Activated naive CD4-positive, alpha-beta T cell treated with anti-CD3 and anti-CD28 coated beads, Interleukin-2, amount 50 U/mL, for 72 hours (primary cell): ENCODE results near the gene WHAMM. TPM values are rescaled to one million over a fixed set of nuclear protein-coding genes. Genes with fewer than 3 reads are reported as not detected.

Experiments used
- ATAC-seq, 2 donors: fragments of 150-1000 bp; cut with Tn5 transposase; 2 replicates each; pipeline ENCODE4 v1.10.0; 2021; ENCODE audit warnings: mild to moderate bottlenecking in 2 of 2, moderate library complexity in 2 of 2
- DNase-seq, 2 donors: peaks; one replicate each; pipeline ENCODE4 v3.0.0; 2021 to 2022; ENCODE audit warnings: low spot score in 2 of 2
- H3K27ac Mint-ChIP-seq, 2 donors: one replicate each; pipeline ENCODE4 v1.8.0; 2022; ENCODE audit warnings: mild to moderate bottlenecking in 2 of 2, mixed read lengths in 2 of 2
- H3K36me3 Mint-ChIP-seq, 2 donors: one replicate each; pipeline ENCODE4 v1.8.0; 2022; ENCODE audit warnings: mixed read lengths in 2 of 2
- H3K9me3 Mint-ChIP-seq, 2 donors: one replicate each; pipeline ENCODE4 v1.8.0; 2022; ENCODE audit warnings: mixed read lengths in 2 of 2
- total RNA-seq, 2 donors: library from RNA; stranded (reverse); gene quantifications; one replicate each; pipeline ENCODE4 v1.2.3, GENCODE V29; 2022

Gene WHAMM
- total RNA-seq, 2 donors from 2014 or later = 2.5 to 9.4 TPM

GRCh38 chr15:82871832-82872484, 62.5 kb downstream of the WHAMM start:
- Mint-ChIP-seq H3K36me3 (no peaks in the 10 kb centered on the region), H3K27ac (no peak overlapping the region), H3K9me3 (no peaks in the 10 kb centered on the region)
- ATAC-seq (no peak), DNase-seq (no peak)

- ATAC-seq (no peak), DNase-seq (peak in 1 of 2 donors; percentile 11)
- Mint-ChIP-seq H3K27ac (no peak overlapping the region), H3K9me3 (no peaks in the 10 kb centered on the region), H3K36me3 (no peaks in the 10 kb centered on the region)
Observed at GRCh38 chr15:82873000-82873680, 63.7 kb downstream of the WHAMM start.

- Mint-ChIP-seq H3K27ac (no peak overlapping the region), H3K36me3 (no peaks in the 10 kb centered on the region), H3K9me3 (no peaks in the 10 kb centered on the region)
- ATAC-seq (no peak), DNase-seq (peak in 1 of 2 donors; percentile 2)
Observed at GRCh38 chr15:82874267-82874666, 64.8 kb downstream of the WHAMM start.

GRCh38 chr15:82874961-82875360, 65.5 kb downstream of the WHAMM start:
- DNase-seq (peak in 1 of 2 donors; percentile 31), ATAC-seq (no peak)
- Mint-ChIP-seq H3K27ac (no peak overlapping the region), H3K9me3 (no peaks in the 10 kb centered on the region), H3K36me3 (no peaks in the 10 kb centered on the region)

DNA sequence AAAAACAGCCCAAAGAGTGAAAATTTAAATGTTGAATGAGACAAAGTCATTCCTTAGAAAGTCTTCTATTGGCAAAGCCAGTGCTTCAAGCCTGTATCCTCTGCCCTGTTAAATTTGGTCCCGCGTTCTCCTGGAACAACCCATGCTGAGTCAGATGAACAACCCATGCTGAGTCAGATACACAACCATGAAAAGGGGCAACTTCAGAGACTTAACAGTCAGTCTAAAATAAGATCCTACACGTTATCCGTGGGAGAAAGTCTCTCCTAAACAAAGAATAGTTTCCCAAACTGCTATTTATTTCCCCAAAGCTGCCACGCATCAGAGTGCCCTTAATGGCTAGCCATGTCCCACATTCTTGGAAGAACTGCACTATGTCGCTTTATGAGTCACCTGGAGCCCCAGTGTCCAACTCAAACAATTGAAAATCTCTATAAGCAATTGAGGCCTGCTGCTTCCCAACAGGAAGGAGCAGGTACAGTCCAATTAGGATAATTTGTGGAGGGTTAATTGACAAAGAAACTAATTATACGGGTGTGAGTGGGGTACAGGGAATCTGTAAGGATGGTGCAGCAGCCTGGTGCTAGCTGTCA, 66.1 kb downstream of the WHAMM start:
- Mint-ChIP-seq H3K9me3 (no peaks in the 10 kb centered on the region), H3K36me3 (no peaks in the 10 kb centered on the region), H3K27ac (no peak overlapping the region)
- ATAC-seq (no peak), DNase-seq (no peak)

DNA sequence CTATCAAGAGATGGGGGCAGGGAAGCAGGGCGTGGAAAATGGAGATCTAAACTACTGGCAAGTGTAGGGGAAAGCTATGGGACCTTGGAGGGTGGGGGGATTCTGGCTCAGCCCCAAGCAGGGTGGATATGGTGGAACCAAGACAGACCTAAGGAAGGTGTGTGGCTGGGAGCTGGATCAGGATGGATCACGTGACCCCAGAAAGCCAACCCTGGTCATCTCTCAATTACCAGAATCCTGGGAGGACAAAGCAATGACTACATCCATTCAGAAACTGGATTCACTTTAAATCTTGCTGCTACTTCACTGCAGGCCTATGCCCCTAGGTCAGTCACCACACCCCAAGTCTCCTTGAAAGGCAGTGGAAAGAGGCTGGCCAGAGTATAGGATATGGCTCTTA, 68.4 kb downstream of the WHAMM start:
- Mint-ChIP-seq H3K9me3 (no peaks in the 10 kb centered on the region), H3K27ac (no peak overlapping the region), H3K36me3 (no peaks in the 10 kb centered on the region)
- DNase-seq (no peak), ATAC-seq (no peak)

GRCh38 chr15:82878325-82878724, 68.9 kb downstream of the WHAMM start:
- no peaks in the 10 kb centered on the region for H3K36me3 Mint-ChIP-seq
- H3K9me3 Mint-ChIP-seq = no peaks in the 10 kb centered on the region
- DNase-seq (no peak), ATAC-seq (no peak)
- H3K27ac Mint-ChIP-seq = no peak overlapping the region

DNA sequence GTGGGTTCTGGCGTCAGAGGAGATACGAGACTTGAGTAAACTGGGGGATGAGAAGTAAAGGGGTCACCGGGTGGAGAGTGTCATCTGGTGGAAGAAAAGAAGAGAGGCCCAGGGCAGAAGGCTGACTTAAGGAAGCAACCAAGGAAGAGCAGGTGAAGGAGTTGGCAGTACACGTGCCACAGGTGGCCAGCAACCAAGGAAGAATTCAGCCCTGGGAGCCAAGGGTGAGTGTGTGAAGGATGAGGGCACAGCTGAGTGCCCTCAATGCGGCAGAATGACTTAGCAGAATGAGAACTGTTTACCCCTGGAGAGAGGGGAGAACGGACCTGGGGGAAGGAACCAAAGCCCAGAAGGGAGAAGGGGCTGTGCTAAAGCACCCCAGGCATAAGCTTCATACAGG, 71.3 kb downstream of the WHAMM start:
- DNase-seq = no peak
- no peaks in the 10 kb centered on the region for H3K36me3 Mint-ChIP-seq
- ATAC-seq = no peak
- peak overlapping the region; percentile 5 to 61 for H3K27ac Mint-ChIP-seq
- H3K9me3 Mint-ChIP-seq = no peaks in the 10 kb centered on the region

DNA sequence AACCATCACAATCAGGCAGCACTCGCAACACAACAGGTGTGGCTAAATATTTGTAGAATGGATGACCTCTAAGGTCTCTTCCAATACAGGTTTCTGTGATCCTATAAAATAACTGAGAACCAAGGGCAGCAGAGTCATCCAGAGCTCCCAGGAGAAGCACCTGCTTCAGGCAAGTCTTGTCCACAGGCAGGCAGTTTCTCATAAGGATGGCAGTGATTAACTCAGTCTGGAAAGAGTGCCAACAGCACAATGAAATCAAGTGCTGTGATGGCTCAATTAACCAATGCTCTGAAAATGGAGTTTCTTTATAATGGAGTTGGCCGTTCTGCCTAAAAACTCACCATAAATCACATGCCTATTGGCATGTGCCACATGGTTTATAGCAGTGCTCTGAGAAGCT, 72.3 kb downstream of the WHAMM start:
- Mint-ChIP-seq H3K9me3 (no peaks in the 10 kb centered on the region), H3K27ac (no peak overlapping the region), H3K36me3 (no peaks in the 10 kb centered on the region)
- no peak for ATAC-seq
- DNase-seq = no peak

GRCh38 chr15:82882273-82882928, 73.0 kb downstream of the WHAMM start:
- no peak overlapping the region for H3K27ac Mint-ChIP-seq
- DNase-seq = no peak
- H3K9me3 Mint-ChIP-seq = no peaks in the 10 kb centered on the region
- no peaks in the 10 kb centered on the region for H3K36me3 Mint-ChIP-seq
- ATAC-seq = no peak

Other genes starting within 250 kb of the WHAMM start
- not detected for gene CPEB1, start 162.3 kb upstream of the WHAMM start, total RNA-seq
- 1 to 10 TPM in 1 of 2 donors, under 1 TPM in 1; 0.18 to 1.4 TPM for gene AP3B2, start 99.8 kb upstream of the WHAMM start, total RNA-seq
- gene FSD2, start 3.6 kb upstream of the WHAMM start, total RNA-seq = not detected
- gene HOMER2, start 143.1 kb downstream of the WHAMM start, total RNA-seq = 1 to 10 TPM; 2.2 to 4.4 TPM
- 10 to 100 TPM; 20.1 to 20.3 TPM for gene RAMAC, start 176.6 kb downstream of the WHAMM start, total RNA-seq
- 10 to 100 TPM; 18.1 to 26.3 TPM for gene C15orf40, start 202.0 kb downstream of the WHAMM start, total RNA-seq